Liver (tissue), 3 donors: Measurements from ENCODE around the gene FOXO6.

Experiments used
- GABPA ChIP-seq, 2 donors: IDR thresholded peaks in 1 of 2; conservative IDR thresholded peaks in 1 of 2; 2 replicates each; pipeline ENCODE4 v1.6.1; 2016; ENCODE audit warnings: antibody characterized with exemption in 2 of 2, mild to moderate bottlenecking in 1 of 2, moderate library complexity in 1 of 2
- NR2F2 ChIP-seq: IDR thresholded peaks from 2 replicates; pipeline ENCODE4 v1.6.1; 2016; ENCODE audit warnings: antibody characterized with exemption
- YY1 ChIP-seq: IDR thresholded peaks from 2 replicates; pipeline ENCODE4 v1.6.1; 2016; ENCODE audit warnings: antibody characterized with exemption, mild to moderate bottlenecking
- TF ChIP-seq, protein P1 (sequence below): fragments of 150-350 bp; IDR thresholded peaks from 2 replicates; pipeline ENCODE4 v1.5.1; 2017; ENCODE audit warnings: improper control_type of control experiment, low read depth, low read length; ENCODE audit not compliant: missing input control
- TF ChIP-seq, protein P2 (sequence below): IDR thresholded peaks from 2 replicates; pipeline ENCODE4 v1.6.1; 2016; ENCODE audit warnings: antibody characterized with exemption, mild to moderate bottlenecking
- donor health status: healthy.
- donor health status: healthy.

DNA sequence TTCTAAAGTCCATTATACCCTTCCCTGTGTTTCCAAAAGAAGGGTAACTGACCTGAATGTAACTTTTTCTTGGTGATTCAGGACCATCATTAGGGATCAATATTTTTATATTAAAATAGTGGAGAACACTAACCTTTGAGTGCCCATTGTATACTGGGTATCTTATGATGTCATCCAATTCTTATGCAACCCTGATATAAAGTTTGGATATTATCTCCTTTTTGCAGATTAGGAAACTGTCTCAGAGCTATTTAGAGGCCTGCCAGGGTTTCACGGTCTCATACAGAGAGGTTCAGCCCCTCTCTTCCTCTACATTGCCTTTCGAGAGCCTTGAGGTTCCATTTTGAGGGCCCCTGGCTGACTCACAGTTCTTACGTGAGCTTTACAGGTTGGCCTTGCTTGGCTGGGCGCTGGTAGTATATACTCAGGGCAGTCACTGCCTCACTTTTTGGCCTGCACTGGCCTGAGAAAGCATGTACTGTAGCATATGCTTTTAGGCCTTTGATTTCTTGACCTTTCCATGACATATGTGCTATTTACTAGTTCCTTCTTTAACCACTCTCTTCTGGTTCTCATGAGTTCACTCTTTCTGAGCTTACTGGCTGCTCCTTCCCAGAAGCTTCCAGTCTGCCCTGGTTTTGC, 15.7 kb upstream of the FOXO6 start:
- TF ChIP-seq, protein P1, sequence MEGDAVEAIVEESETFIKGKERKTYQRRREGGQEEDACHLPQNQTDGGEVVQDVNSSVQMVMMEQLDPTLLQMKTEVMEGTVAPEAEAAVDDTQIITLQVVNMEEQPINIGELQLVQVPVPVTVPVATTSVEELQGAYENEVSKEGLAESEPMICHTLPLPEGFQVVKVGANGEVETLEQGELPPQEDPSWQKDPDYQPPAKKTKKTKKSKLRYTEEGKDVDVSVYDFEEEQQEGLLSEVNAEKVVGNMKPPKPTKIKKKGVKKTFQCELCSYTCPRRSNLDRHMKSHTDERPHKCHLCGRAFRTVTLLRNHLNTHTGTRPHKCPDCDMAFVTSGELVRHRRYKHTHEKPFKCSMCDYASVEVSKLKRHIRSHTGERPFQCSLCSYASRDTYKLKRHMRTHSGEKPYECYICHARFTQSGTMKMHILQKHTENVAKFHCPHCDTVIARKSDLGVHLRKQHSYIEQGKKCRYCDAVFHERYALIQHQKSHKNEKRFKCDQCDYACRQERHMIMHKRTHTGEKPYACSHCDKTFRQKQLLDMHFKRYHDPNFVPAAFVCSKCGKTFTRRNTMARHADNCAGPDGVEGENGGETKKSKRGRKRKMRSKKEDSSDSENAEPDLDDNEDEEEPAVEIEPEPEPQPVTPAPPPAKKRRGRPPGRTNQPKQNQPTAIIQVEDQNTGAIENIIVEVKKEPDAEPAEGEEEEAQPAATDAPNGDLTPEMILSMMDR: no peak
- TF ChIP-seq GABPA (IDR thresholded peaks at IDR 0.05 in 1 of 2, conservative IDR thresholded peaks at IDR 0.05 in 1 of 2) (no peak), NR2F2 (no peak), YY1 (no peak)
- TF ChIP-seq, protein P2, sequence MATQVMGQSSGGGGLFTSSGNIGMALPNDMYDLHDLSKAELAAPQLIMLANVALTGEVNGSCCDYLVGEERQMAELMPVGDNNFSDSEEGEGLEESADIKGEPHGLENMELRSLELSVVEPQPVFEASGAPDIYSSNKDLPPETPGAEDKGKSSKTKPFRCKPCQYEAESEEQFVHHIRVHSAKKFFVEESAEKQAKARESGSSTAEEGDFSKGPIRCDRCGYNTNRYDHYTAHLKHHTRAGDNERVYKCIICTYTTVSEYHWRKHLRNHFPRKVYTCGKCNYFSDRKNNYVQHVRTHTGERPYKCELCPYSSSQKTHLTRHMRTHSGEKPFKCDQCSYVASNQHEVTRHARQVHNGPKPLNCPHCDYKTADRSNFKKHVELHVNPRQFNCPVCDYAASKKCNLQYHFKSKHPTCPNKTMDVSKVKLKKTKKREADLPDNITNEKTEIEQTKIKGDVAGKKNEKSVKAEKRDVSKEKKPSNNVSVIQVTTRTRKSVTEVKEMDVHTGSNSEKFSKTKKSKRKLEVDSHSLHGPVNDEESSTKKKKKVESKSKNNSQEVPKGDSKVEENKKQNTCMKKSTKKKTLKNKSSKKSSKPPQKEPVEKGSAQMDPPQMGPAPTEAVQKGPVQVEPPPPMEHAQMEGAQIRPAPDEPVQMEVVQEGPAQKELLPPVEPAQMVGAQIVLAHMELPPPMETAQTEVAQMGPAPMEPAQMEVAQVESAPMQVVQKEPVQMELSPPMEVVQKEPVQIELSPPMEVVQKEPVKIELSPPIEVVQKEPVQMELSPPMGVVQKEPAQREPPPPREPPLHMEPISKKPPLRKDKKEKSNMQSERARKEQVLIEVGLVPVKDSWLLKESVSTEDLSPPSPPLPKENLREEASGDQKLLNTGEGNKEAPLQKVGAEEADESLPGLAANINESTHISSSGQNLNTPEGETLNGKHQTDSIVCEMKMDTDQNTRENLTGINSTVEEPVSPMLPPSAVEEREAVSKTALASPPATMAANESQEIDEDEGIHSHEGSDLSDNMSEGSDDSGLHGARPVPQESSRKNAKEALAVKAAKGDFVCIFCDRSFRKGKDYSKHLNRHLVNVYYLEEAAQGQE: no peak
